ENCODE measurements around the gene HSCB.

DNA sequence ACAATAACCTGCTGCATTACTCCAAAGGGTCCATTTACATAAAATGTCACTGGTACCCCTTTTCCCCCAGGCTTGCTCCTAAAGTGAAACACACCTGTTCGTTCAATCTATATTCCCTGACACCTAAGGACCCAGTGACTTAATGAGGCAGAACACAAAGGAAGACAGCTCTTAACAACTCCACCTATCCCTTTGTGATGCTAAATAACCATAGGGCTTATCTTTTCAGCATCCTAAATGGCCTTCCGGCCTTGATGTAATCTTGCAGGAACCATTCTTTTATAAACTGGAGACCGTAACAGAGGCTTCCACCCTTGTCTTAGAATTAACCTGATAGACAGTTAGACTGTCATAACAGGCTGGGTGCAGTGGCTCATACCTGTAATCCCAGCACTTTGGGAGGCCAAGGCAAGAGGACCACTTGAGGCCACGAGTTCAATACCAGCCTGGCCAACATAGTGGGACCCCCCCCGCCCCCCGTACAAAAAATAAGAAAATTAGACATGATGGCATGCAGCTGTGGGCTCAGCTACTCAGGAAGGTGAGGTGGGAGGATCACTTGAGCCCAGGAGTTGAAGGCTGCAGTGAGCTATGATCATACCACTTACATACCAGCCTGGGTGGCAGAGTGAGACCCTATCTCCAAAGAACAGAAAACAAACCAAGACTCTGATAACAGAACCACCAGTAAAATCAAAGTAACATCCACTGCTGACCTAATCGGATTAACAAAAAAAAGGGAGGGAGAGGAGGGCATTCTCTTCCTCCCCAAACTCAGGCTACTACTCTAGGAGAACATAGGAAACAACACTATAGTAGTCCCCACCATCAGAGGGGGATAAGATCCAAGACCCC lies 5.3 kb upstream of the HSCB start:
- TF ChIP-seq CTCF (conservative IDR thresholded peaks at IDR 0.05; ENCODE audit: low read depth, low read length): no peak
- no peak for TF ChIP-seq EZH2 (IDR thresholded peaks at IDR 0.05; ENCODE audit: borderline replicate concordance, low read depth, low read length, poor library complexity, severe bottlenecking)
